NCI-H2107 (cell line): ENCODE measurements around the gene ADGRV1.
A peak's percentile ranks its signal among the peaks of the same experiment; 100 is the strongest.

ENCODE experiments used
- DNase-seq: peaks from one replicate; lab custom pipeline; 2025; lab: John Stamatoyannopoulos, UW

ADGRV1 gene, protein sequence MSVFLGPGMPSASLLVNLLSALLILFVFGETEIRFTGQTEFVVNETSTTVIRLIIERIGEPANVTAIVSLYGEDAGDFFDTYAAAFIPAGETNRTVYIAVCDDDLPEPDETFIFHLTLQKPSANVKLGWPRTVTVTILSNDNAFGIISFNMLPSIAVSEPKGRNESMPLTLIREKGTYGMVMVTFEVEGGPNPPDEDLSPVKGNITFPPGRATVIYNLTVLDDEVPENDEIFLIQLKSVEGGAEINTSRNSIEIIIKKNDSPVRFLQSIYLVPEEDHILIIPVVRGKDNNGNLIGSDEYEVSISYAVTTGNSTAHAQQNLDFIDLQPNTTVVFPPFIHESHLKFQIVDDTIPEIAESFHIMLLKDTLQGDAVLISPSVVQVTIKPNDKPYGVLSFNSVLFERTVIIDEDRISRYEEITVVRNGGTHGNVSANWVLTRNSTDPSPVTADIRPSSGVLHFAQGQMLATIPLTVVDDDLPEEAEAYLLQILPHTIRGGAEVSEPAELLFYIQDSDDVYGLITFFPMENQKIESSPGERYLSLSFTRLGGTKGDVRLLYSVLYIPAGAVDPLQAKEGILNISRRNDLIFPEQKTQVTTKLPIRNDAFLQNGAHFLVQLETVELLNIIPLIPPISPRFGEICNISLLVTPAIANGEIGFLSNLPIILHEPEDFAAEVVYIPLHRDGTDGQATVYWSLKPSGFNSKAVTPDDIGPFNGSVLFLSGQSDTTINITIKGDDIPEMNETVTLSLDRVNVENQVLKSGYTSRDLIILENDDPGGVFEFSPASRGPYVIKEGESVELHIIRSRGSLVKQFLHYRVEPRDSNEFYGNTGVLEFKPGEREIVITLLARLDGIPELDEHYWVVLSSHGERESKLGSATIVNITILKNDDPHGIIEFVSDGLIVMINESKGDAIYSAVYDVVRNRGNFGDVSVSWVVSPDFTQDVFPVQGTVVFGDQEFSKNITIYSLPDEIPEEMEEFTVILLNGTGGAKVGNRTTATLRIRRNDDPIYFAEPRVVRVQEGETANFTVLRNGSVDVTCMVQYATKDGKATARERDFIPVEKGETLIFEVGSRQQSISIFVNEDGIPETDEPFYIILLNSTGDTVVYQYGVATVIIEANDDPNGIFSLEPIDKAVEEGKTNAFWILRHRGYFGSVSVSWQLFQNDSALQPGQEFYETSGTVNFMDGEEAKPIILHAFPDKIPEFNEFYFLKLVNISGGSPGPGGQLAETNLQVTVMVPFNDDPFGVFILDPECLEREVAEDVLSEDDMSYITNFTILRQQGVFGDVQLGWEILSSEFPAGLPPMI (N-terminal part only)

DNA sequence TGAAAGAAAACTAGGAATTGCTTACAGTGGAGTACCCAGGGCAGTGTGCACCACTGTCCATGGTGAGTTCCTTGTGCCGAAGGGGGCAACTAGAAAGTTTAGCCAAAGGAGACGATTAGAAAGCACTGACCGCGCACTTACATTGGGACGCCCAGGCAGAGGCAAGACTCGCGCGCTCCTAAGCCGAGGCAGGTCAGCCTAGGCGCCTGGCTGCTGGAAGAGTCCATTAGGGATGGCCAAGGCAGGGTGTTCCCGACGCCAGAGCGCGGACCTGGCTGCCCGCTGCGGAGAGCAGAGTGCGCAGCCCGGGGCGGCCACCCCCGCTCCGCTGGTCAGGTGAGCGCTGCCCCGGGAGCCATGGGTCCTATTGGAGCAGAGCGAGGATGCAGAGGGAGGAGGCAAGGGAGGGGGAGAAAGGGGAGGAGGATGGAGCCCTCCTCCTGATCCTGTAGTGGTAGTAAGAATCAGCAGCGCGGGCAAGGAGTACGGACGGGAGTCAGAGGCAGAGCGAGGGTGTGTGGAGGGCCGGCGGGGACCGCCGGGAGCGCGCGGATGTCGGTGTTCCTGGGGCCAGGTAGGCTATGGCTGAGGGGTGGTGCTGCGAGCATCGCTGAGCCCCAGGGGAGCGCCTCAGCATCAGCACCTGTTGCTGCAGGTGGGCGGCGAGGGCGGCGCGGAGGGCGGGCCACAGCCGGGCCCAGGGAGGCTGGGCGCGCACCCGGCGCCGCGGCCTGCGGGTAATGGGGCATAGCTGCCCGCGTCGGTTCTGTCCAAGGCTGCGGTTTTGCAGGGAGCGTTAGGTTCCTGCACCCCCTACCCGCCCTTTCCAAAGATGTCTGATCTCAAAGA, at the start of gene ADGRV1:
TSS of gene ADGRV1 (plus strand) at position 454 of the 849 bp plus-strand sequence. CDS start at position 553, 99 bp downstream.
- peak; percentile 72 for DNase-seq

DNA sequence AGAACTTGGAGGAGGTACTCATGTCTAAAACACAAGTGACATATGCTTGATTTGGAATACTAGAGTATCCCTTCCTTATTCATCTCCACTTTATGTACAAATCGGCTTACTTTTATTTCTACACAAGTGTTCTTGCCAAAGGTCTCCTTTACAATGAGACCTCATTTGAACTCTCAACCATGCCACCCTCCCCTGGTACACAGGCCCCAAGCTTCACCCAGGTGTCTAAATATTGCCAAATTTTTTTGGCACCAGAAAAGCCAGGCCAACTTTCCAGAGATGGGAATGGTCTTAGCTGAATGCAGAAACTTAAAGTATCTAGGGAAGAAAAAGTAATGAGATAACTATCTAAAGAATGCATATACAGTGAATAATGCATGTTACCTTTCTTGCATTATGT, 48.2 kb upstream of the ADGRV1 start:
- DNase-seq = no peak

DNA sequence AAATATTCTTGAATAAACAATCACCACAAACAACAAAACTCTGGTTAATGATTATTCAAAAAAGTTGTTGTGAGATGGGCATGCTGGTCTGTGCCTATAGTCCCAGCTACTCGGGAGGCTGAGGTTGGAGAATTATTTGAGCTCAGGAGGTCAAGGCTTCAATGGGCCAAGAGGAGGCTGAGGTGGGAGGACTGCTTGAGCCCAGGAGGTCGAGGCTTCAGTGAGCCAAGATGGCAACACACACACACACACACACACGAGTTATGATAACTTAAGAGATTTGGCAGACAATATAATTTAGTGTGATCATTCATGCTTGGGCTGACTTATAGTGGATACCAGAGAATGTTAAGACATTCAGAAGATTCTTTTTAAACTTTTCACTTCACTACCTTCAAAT, 44.1 kb upstream of the ADGRV1 start:
- no peak for DNase-seq

DNA sequence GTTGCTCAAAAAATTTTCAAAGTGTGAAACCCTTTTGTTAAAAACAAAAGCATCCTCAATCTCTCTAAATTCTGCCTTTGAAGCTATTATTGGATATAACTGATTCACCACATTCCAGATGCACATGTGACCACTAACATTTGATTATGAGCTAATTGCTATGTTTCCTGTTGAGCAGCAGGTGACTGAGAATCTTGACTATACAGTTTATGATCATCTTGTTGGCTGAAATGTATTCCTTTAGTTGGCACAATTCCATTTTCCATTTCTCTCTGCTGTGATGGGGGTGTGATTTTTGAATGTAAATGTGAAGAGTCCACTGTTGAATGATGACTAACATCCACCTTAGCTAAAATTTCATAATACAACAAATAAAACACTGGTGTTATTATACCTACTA, 39.9 kb upstream of the ADGRV1 start:
- DNase-seq = peak; percentile 12

DNA sequence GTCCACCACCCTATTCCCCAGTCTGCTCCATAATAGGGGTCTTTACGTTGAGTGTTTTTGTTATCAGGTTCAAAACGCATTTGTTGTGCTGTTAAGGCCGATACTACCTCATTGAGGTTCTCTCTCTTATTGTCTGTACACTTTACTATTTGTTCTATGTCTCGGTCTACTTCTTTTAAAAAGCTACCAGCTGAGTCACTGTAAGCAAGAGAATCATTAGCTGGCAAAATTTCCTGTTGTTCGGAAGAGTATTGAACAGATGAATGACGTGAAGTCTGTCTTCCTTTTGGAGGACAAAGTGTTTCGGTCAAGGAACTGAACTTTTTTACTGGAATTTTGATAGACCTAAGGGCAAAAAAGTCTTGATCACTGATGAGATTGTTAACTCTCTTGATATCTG, 39.5 kb upstream of the ADGRV1 start:
- peak; percentile 9 for DNase-seq

DNA sequence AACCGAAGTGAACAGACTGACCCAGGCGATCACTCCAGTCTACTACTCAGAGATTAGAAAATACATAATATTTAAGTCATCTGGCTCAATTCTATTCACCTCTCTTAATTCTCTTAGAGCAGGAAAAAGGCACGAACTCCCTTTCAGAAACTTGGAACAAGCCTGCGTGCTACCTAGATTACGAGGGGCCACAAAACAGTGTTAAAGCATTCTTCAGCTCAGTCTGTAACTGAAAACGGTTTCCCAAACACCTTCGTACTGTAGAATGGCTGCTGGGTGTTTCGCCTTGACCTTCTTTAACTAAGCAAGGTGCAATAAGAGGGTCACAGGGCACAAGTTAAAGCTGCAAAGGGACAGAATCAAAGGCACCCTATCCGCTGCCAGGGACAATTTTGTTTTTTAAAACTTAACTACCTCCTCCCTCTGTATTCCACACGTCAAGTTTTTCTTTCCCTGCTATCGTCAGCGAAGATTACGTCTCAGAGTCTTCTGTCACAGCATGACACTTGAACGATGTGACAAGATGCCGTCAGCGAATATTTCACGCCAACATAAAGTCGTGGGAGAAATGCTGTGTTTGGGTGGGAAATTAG, 29.9 kb upstream of the ADGRV1 start:
- DNase-seq = no peak

DNA sequence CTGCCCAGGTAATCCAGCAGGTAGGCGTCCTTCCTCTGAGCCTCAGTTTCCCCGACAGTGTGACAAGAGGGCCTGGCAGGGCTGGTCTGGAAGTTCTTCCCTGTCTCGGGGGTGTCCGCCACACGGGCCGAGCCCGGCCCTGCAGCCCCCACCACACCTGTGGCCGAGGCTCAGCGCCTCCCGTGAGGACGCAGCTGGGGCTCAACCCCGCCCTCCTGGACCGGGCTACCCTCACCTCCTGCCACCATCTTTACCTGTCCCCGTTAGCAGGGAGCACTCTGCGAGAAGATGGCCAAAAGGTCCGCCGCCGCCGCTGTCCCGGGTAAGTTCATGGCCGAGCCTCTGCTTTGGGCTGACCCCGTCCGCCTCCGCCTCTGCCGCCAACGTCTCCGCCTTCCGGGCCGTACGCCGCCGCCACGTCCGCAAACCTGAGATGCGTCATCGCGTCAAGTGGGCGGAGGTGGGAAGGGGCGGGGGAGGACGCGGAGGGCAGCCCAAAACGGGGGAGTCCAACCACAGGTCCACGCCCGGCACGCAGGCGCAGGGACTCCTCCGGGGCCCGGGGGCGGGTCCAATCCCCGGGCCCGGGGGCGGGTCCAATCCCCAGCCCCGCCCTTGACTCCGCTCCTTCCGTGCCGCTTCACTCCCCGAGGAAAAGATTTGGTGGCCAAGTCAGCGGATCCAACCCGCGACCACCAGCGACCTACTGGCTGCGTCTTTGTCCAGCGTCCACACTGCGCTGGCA, 29.2 kb upstream of the ADGRV1 start, which contains the start of gene LYSMD3:
TSS of gene LYSMD3 (minus strand) at position 391 of the 745 bp plus-strand sequence. CDS start 4,295 bp downstream, outside the sequence.
- DNase-seq = peak; percentile 72

DNA sequence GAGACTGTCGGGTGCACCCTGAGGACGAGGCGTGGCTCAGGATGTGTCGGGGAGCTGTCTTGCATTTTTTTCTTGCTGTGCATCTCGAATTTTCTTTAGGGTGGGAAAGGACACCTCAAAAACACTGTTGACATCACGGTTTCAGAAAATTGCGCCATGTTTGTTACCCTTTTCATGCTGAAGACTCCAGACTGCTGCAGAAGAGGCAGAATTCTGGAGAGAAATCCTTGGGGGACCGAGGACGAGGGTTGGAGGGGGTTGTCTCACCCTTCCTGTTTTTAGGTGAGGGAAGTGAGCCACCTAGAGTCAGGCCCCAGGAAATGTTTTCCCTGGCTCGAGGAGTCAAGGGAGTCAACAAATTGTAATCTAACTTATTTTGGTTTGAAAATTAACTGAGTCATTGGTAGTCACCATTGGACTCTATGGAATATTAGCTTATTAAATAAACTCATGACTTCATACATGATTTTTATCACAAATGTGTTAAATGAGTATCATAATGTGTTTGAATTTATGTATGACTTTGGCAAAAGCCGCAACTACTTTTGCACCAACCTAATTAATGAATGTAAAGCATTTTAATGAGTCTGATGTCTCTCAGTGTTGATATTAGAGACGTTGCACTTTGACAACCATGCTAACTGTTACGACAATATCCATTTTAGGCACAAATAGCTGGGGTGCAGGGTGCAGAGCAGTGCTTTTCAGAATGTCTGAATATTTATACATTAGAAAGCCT, 28.5 kb upstream of the ADGRV1 start:
- peak; percentile 14 for DNase-seq

DNA sequence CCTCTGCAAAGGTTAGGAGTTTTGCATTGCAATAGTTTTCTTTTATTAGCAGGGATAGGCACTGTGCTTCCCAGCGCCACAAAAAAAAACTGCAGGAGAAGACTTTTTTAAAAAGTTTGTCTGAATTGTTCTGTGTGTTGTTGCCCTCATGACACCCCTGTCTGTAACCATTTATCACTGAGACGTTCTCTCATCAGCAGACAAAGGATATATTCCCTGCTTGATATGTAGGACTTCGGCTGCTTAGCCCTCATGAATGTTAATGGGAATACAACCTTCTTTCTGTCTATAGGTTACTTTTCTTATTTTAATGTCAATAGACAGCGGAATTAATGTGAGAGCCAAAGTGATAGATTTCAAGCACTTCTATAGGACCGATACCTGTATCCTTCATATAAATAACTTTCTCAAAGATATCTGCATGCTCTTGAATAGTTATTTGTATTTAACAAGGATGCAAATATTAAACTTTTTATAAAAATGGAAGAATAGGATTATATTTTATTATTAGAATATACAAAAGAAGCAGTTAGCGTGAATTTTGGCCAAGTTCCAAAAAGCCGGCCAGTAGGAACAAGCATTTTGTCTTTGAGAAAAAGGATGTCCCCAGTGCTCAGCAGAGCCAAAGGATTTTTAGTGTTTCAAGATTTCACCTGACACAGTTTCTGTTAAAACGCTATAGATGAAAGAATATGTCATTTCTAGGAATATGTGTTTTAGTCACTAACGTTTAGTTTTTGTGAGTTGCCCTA, 27.7 kb upstream of the ADGRV1 start:
- no peak for DNase-seq

DNA sequence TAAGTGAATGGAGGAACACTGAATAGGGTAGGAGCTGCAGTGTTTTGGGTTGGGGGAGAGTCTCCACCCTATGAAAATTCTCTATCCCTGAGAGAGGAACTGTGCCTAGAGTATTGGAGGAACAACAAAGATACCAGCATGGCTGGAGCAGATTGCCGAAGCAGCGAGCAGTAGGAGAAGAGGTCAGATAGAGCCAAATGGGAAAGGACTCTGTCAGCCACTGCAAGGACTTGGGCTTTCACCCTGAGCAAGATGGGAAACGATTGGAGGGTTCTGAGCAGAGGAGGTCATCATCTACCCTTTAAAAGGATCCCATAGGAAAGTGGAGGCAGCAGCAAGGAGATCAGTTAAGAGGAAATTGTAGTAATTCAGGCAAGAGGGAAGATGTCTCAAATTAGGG, 24.8 kb upstream of the ADGRV1 start:
- no peak for DNase-seq

DNA sequence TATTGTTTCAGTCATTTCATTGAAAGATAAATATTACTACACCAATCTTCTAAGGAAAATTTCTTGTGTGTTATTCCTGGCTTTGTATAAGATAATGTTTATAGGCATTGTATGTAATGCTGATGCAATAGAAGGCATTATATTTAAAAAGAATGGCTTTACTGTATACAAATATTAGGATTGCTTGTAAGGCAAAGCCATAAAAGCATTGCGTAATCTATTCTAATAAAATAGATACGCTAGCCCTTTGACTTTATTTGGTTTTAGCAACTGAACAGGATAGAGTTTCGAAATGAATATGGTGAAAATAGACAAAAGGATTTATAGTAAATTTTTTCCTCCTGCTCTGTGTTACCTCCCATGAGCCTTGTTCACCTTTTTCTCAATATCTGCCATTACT, 23.7 kb upstream of the ADGRV1 start:
- no peak for DNase-seq

DNA sequence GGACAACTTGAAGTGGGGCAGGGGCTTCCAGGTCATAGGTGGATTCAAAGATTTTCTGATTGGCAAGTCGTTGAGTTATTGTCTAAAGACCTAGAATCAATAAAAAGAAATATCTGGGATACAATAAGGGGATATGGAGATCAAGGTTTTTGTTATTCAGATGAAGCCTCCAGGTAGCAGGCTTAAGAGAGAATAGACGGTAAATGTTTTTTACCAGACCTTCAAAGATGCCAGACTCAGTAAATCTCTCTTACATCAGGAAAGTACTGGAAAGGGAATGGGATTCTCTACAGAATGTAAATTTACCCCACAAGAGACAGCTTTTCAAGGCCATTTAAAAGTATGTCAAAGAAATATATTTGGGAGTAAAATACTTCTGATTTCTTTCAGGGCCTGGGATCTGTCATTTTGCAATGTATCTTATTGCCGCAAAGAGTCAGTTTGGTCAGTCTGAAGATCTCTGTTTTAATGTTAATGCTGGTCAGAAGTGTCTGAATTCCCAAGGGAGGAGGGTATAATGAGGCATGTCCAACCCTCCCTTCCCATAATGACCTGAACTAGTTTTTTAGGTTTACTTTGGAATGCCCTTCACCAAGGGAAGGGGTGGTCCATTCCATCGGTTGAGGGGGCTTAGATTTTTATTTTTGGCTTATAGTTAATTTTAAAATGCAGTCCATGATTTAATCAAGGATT, 15.6 kb upstream of the ADGRV1 start:
- DNase-seq = no peak

DNA sequence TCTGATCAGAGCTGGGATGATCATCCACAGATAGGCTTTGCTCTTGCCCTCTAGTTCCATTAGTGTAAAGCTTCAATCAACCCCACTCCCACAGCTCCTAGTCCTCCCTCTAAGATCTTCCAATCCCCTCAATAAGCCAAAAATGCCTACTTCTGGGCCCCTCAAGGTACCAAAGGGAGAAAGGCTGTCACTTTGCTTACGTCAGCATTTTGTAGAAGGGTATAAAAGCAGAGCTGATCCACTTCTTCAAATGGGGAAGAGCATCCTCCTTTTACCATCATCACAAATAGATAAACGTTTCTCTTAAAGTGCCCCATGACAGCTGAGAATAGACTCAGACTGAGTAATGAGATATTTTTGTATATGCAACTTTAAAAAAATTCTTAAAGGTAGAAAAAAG, 13.1 kb upstream of the ADGRV1 start:
- no peak for DNase-seq

DNA sequence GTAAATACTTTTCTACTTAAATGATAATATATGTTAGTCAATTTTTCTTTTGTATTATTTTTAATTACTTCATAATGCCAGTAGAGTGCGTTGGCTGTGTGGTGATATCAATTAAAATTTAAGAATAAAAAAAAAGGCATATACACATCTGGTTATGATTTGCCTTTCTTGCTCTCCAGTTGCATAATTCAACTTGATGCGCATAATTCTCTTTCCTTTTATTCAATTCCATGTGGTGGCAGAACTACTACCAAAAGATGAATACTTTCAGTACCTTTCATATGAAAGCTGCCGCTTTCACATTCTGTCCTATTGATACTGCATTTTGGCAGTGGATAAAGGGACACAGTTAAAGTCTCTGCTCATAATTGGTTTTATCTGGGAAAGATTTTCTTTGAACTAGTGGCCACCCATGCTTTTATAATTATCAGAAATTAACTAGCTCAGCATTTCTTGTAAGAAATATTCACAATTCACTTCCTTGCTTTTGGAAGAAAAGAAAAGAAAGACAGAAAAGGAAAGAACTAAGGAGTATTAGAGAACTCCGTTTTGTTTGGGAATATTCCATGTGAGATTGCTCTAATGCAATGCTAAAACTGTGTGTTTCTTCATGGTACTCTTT, 12.3 kb upstream of the ADGRV1 start:
- no peak for DNase-seq

DNA sequence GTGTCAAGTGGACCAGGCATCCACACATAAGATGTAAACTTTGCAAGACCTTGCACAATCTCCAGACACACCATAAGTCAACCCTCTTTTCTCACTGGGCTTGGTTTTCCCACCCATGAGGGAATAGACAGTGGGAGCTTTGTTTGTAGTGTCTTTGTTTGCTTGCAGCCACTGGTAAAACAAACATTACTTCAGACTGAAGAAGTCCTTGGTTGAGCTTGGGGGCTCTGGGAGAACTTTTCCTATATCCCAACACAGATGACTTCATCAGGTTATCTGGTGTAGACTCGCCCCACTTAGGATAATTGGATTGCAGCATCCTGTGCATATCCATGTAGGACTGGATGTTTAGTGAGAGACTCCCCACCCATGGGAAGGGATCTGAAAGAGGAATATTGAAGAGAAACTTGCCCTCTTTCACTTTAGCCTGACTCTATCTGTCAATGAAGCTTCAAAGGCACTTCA, 11.5 kb upstream of the ADGRV1 start:
- no peak for DNase-seq

DNA sequence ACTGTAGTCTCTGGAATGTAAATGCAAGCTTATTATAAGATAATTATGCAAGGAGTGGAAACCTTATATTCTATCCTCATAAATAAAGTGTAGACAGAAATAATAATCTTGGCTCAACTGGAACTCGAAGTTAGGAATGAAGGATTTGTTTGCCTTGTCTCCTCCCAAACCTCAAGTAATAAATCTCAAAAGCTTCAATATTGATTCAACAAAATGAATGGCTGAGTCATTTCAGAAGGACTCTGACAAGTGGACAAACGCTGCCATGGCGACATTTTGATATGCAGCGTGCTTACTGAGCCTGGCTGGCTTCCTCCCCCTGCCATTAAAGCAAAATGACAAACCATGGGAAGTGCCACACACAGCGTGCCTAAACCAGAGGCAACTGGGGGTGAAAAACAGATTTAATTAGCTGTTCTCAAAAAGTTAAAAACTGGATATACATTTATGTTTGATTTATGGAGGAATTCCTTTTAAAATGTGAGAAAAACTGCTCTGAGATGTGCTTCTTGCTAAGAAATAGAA, 10.5 kb upstream of the ADGRV1 start:
- DNase-seq = peak; percentile 45

DNA sequence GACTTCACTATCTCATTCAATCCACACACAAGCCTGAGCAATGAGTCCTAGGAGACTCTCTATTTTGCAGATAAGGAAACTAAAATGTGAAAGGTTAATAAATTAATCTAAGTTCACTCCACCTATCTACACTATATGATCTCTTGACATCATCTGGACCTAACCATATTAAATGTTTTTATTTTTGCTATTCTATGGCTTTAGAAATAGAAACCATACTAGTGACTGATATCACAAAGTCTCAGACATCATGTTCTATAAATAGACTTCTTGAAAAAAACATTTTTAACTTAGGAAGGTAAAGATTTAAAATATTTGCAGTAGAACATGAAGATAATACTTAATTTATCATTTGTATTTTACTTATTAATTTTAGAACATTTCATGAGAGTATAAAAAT, 9.4 kb upstream of the ADGRV1 start:
- DNase-seq = no peak
